Gastroesophageal sphincter (tissue), 3 donors: ENCODE results near the gene MRPL23.

Experiments
- CTCF ChIP-seq, 4 experiments: fragments of 200-600 bp in 2 of 4; fragments of 450-650 bp in 2 of 4; sonication (generic) in 1 of 4; IDR thresholded peaks; one replicate each; pipeline ENCODE4 v1.5.1; 2017 to 2019; ENCODE audit warnings: antibody characterized with exemption in 4 of 4, mild to moderate bottlenecking in 2 of 4, moderate library complexity in 2 of 4
- EP300 ChIP-seq: sonication (generic); formaldehyde crosslinking; IDR thresholded peaks from one replicate; pipeline ENCODE4 v1.6.1; 2017; ENCODE audit warnings: antibody characterized with exemption, mild to moderate bottlenecking
- POLR2A ChIP-seq, 2 donors: fragments of 450-650 bp; IDR thresholded peaks; one replicate each; pipeline ENCODE4 v1.6.1; 2017; ENCODE audit warnings: antibody characterized with exemption in 2 of 2, mild to moderate bottlenecking in 2 of 2, moderate library complexity in 1 of 2
- POLR2AphosphoS5 ChIP-seq: sonication (generic); formaldehyde crosslinking; IDR thresholded peaks from one replicate; pipeline ENCODE4 v1.6.1; 2017; ENCODE audit warnings: antibody characterized with exemption

GRCh38 chr11:1953489-1954266 is 6.5 kb downstream of the MRPL23 start:
- peak in 2 of 4 experiments; percentile 14 to 46 for TF ChIP-seq CTCF (IDR thresholded peaks at IDR 0.05)
- TF ChIP-seq POLR2AphosphoS5 = no peak
- no peak for TF ChIP-seq POLR2A (IDR thresholded peaks at IDR 0.05)
- no peak for TF ChIP-seq EP300
